Epithelial cell of prostate (primary cell): ENCODE measurements around the gene ALDH2.
A peak's percentile ranks its signal among the peaks of the same experiment; 100 is the strongest.
"Not testable (repeated sequence)": the region's sequence is repeated elsewhere in the genome, so short reads cannot be mapped to it uniquely, and the experiment has no call there.

ENCODE experiments used
- DNase-seq: peaks from one replicate; pipeline ENCODE4 v3.0.0-alpha.2; 2011; ENCODE audit warnings: low read depth, low spot score
- H3K27ac ChIP-seq: fragments of 450-650 bp; 2 replicates; pipeline ENCODE4 v1.5.1; 2017; ENCODE audit warnings: mild to moderate bottlenecking

The ALDH2 gene

DNA sequence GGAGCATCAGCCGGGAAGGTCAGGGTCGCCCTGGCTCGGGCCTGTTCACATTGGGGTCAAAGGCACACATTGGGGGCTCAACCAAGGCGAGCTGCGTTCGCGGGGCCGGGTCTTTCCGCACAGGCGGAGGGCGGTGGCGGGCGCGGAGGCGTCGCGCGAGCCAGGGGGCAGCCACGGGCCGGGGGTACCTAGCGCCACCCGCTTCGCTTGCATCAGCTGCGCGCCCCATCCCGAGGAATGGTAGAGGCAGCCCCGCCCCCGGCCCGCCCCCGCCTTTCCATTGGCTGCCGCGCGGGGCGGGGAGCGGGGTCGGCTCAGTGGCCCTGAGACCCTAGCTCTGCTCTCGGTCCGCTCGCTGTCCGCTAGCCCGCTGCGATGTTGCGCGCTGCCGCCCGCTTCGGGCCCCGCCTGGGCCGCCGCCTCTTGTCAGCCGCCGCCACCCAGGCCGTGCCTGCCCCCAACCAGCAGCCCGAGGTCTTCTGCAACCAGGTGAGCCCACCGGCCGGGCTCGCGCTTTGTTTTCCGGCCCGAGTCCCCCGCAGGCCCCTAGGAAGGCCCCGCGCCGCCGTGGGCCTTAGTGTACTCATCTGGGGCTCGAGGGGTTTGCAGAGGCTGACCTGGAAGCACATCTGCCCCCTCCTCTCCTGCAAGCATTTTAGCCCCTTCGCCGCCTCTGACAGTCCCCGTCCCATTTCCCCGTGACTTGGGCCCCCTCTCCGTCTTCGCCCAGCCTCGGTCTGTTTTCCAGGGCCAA lies at the start of gene ALDH2:
TSS of gene ALDH2 (plus strand) at position 326 of the 754 bp plus-strand sequence. CDS start at position 376, 50 bp downstream.
- H3K27ac ChIP-seq: peak within 1 kb of the TSS; percentile 28
- DNase-seq: no peak

DNA sequence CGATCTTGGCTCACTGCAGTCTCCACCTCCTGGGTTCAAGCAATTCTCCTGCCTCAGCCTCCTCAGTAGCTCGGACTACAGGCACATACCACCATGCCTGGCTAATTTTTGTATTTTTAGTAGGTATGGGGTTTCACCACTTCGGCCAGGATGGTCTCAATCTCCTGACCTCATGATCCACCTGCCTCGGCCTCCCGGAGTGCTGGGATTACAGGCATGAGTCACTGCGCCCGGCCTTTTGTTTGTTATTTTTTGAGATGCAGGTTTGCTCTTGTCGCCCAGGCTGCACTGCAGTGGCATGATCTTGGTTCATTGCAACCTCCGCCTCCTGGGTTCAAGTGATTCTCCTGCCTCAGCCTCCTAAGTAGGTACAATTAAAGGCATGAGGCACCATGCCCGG lies 47.4 kb upstream of the ALDH2 start:
- not testable (repeated sequence) for H3K27ac ChIP-seq, DNase-seq

- H3K27ac ChIP-seq: no peak overlapping the region
- no peak for DNase-seq
Observed at GRCh38 chr12:111720457-111720856, 46.3 kb upstream of the ALDH2 start.

DNA sequence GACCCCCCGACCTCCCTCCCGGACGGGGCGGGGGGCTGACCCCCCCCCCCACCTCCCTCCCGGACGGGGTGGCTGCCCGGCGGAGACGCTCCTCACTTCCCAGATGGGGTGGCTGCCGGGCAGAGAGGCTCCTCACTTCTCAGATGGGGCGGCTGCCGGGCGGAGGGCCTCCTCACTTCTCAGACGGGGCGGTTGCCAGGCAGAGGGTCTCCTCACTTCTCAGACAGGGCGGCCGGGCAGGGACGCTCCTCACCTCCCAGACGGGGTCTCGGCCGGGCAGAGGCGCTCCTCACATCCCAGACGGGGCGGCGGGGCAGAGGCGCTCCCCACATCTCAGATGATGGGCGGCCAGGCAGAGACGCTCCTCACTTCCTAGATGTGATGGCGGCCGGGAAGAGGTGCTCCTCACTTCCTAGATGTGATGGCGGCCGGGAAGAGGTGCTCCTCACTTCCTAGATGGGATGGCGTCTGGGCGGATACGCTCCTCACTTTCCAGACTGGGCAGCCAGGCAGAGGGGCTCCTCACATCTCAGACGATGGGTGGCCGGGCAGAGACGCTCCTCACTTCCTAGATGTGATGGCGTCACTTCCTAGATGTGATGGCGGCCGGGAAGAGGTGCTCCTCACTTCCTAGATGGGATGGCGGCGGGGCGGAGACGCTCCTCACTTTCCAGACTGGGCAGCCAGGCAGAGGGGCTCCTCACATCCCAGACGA lies 42.9 kb upstream of the ALDH2 start:
- DNase-seq: not testable (repeated sequence)

DNA sequence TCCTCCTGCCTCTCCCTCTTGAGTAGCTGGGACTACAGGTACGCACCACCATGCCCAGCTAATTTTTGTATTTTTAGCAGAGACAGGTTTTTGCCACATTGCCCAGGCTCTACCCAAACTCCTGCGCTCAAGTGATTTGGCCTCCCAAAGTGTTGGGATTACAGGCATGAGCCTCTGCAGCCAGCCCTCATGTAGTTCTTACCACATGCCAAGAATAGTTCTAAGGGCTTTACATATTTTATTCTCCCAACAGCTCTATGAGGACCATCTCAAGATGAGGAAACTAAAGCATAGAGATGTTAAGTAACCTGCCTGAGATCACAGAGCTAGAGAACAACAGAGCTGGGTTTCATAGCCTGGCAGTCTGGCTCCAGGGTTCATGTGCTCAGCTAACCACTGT lies 37.9 kb upstream of the ALDH2 start:
- H3K27ac ChIP-seq: no peak overlapping the region
- DNase-seq: no peak

More for the DNA sequence above, 42.9 kb upstream of the ALDH2 start:
- H3K27ac ChIP-seq: not testable (repeated sequence)

GRCh38 chr12:111730420-111730819 lies 36.3 kb upstream of the ALDH2 start:
- no peak overlapping the region for H3K27ac ChIP-seq
- DNase-seq: no peak

- no peak for DNase-seq
- H3K27ac ChIP-seq: no peak overlapping the region
Observed at GRCh38 chr12:111732786-111733185, 33.9 kb upstream of the ALDH2 start.

DNA sequence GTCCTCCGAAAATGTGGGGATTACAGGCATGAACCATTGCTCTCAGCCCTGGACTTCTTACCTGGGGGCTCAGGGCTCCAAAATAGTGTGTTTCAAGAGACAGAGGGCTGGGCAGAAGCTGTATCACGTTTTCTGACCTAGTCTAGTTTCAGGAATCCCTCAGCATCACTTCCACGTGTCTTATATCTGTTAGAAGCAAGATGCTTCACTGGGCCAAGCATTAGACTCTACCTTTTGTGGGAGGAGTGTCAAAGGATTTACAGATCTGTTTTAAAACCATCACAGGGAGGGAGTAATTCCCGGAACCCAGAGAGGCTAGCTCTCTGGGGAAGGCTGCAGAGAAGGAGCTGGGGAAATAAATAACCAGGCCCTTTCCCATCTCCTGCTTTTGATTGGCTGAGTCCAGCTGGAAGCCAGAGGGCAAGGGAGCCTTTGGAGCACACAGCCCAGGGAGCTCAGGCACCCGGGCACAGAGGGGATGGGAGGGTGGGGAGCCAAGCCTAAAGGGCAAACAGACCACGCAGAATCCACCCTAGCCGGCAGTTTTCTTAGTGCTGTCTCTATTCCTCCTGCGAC lies 33.3 kb upstream of the ALDH2 start:
- H3K27ac ChIP-seq: no peak overlapping the region
- DNase-seq: no peak

- DNase-seq, H3K27ac ChIP-seq: not testable (repeated sequence)
Observed at GRCh38 chr12:111739524-111739923, 27.2 kb upstream of the ALDH2 start.

- no peak for DNase-seq
- H3K27ac ChIP-seq: no peak overlapping the region
Observed at GRCh38 chr12:111741235-111741812, 25.4 kb upstream of the ALDH2 start.

DNA sequence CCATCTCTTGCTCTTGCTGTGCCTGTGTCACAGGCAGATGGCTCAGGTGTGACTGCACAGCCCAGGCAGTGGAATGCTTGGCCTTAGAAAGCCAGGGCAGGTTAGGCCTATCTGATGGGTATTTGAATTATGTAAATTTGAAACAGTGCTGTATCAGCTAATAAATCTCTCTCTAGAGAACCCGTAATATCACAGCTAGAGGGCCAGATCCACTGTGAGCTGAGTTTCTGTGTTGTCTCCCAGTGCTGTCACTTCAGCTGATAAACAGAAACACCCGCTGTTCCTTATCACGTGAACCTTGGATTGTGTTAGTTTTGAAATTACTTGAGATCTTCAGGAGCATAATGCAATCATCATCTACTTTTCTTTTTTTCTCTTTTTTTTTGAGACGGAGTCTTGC lies 21.5 kb upstream of the ALDH2 start:
- DNase-seq: no peak
- H3K27ac ChIP-seq: no peak overlapping the region

- no peak for DNase-seq
- no peak overlapping the region for H3K27ac ChIP-seq
Observed at GRCh38 chr12:111747333-111747732, 19.4 kb upstream of the ALDH2 start.

DNA sequence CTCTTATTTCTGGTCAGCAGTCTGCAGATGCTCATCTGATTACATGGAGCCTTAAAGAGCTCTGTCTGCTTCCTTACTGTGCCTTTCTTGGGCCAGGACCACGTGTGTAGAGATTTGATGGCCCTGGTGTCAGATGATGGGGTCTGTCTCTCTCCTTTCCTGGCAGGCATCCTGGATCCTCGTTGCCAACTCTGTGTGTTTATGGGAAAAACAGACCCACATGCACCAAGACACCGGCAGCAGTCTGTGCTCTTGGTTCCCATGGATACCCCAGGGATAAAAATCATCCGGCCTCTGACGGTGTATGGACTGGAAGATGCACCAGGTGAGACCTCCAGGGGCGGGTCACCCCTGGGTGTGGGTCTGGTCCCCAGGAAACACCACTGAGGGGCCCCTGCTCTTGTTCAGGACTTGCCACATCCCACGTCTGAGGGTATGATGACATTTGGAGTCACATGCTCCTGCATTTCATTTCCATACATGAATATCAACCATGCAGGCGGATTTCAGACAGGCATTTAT lies 18.5 kb upstream of the ALDH2 start:
- DNase-seq: no peak
- H3K27ac ChIP-seq: no peak overlapping the region

DNA sequence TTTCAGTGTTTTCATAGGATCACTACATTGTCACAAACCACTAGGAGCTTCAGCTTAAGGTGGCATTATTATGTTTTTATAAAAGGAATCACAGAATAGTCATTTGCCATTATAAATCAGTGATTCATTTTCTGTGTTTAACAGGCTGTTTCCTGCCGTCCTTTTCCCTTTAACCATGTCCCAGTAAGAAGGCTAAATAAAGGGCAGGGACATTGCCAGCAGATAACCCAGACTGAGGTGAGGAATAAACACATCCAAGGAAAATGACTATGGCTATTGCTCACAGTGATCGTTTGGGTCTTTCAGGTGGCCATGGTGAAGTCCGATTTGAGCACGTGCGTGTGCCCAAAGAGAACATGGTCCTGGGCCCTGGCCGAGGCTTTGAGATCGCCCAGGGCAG lies 17.9 kb upstream of the ALDH2 start:
- no peak for DNase-seq
- no peak overlapping the region for H3K27ac ChIP-seq

DNA sequence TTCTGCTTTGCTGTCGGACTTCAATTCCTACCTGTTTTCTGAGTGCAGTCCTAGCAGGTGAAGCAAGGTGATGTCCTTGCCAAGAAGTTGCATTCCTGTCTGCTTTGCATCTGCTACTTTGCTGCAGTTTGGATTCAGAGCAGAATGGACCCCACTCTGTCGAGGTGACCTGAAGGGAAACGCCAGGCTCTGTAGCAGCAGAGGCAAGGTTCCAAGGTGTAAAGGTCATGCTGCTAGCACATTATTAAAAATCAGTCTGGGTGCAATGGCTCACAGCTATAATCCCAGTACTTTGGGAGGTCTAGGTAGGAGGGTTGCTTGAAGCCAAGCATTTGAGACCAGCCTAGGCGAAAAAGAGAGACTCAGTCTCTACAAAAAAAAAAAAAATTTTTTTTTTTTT lies 17.3 kb upstream of the ALDH2 start:
- DNase-seq: no peak
- H3K27ac ChIP-seq: no peak overlapping the region

DNA sequence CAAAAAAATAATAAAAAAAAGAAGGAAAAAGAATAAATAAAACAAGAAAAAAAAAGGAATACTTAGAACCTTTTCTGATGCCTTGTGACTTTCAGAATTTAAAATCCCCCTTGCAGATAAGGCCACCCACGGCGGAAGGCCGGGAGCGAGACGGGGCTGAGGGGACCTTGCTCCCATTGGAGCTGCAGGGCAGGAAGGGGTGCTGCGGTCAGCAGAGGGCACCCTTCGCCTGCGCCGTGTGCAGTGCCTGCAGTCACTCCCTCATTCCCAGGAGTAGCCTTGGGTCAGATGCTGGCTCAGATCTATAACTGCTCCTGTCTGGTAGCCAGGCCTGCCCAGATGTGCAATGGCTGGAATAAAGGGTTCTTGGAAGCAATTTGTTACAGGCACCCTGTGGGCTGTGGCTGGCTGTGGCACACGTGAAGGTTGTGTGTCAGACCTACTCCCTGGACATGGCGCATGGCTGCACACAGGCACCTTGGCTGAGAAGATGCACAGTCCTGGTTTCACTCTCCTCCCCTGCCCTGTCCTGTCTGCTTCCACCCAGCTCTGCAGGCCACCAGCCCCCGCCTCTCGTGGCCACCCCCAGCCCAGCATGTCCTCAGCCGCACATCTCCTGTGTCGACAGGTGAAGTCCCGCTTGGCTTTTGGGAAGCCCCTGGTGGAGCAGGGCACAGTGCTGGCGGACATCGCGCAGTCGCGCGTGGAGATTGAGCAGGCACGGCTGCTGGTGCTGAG lies 13.4 kb upstream of the ALDH2 start:
- DNase-seq: no peak
- no peak overlapping the region for H3K27ac ChIP-seq

GRCh38 chr12:111754671-111755070 lies 12.1 kb upstream of the ALDH2 start:
- no peak for DNase-seq

GRCh38 chr12:111756196-111756595 lies 10.5 kb upstream of the ALDH2 start:
- DNase-seq: no peak
- no peak overlapping the region for H3K27ac ChIP-seq

More at GRCh38 chr12:111754671-111755070, 12.1 kb upstream of the ALDH2 start:
- H3K27ac ChIP-seq: no peak overlapping the region

DNA sequence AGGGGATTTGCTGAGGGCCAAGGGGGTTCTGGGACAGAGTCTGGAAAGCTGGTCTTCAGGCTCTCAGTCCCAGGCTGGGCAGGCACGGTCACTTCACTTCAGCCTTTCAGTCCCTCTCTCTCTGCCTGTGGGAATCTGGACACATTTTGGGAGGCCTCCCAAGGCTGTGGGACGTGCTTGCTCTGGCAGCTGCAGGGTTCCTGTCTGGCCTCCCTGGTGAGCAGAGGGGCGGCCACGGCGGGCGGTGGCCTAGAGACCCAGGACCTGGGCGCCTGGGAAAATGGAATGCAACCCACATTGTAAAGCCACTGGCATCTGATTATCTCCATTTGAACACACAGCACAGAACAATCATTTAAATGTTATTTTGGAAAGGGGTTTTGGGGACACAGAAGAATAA lies 10.1 kb upstream of the ALDH2 start:
- H3K27ac ChIP-seq: no peak overlapping the region
- DNase-seq: no peak
